ENCODE data around the gene NUP35. TPM values are rescaled to one million over a fixed set of nuclear protein-coding genes. Genes with fewer than 3 reads are reported as not detected.

Gene NUP35
- total RNA-seq, 1 donor from 2014 or later: 25.1 TPM

GRCh38 chr2:183081911-183082310, 42.3 kb upstream of the NUP35 start:
- intact Hi-C loops (cut with micrococcal nuclease): no loop called here
- Mint-ChIP-seq H3K9me3 (no peaks in the 10 kb centered on the region), H3K27ac (no peak overlapping the region), H3K4me1 (peaks cover 9% of the 10 kb centered on the region), H3K4me3 (no peak overlapping the region), H3K36me3 (ENCODE audit: low read depth) (peaks cover 4% of the 10 kb centered on the region), H3K27me3 (peaks cover 3% of the 10 kb centered on the region)
- ChIA-PET POLR2A (no interaction called here), CTCF (no interaction called here)
- TF ChIP-seq CTCF (IDR thresholded peaks at IDR 0.05): no peak
- DNase-seq: no peak
- no peak for ATAC-seq (ENCODE audit: low read depth)

- intact Hi-C loops (cut with micrococcal nuclease): no loop called here
- H3K4me3 Mint-ChIP-seq: no peak overlapping the region
- TF ChIP-seq CTCF (IDR thresholded peaks at IDR 0.05): no peak
- H3K9me3 Mint-ChIP-seq: no peaks in the 10 kb centered on the region
- ChIA-PET CTCF (no interaction called here), POLR2A (no interaction called here)
- DNase-seq: no peak
- no peaks in the 10 kb centered on the region for H3K27me3 Mint-ChIP-seq
- no peak for ATAC-seq (ENCODE audit: low read depth)
- no peaks in the 10 kb centered on the region for H3K36me3 Mint-ChIP-seq (ENCODE audit: low read depth)
- no peak overlapping the region for H3K27ac Mint-ChIP-seq
- peaks cover 3% of the 10 kb centered on the region for H3K4me1 Mint-ChIP-seq
Observed at GRCh38 chr2:183088061-183088460, 36.2 kb upstream of the NUP35 start.

- no peaks in the 10 kb centered on the region for H3K9me3 Mint-ChIP-seq
- H3K4me3 Mint-ChIP-seq: peak overlapping the region; percentile 68
- no peaks in the 10 kb centered on the region for H3K36me3 Mint-ChIP-seq (ENCODE audit: low read depth)
- DNase-seq (no peak), ATAC-seq (ENCODE audit: low read depth) (peak; percentile 75)
- no peak for TF ChIP-seq CTCF (IDR thresholded peaks at IDR 0.05)
- intact Hi-C loops (cut with micrococcal nuclease): no loop called here
- no peaks in the 10 kb centered on the region for H3K27me3 Mint-ChIP-seq
- POLR2A ChIA-PET: interaction anchor here (0.8 to 1.0 kb wide), 2 partner anchors 11 to 36 kb away, joined by 3 read pairs; partner anchors contain the start of gene DUSP19
- CTCF ChIA-PET: no interaction called here
- H3K4me1 Mint-ChIP-seq: peaks cover 3% of the 10 kb centered on the region
- no peak overlapping the region for H3K27ac Mint-ChIP-seq
Observed at GRCh38 chr2:183089192-183089851, 34.9 kb upstream of the NUP35 start.

GRCh38 chr2:183091318-183091953, 32.8 kb upstream of the NUP35 start:
- ChIA-PET POLR2A (no interaction called here), CTCF (no interaction called here)
- intact Hi-C loops (cut with micrococcal nuclease): no loop called here
- H3K36me3 Mint-ChIP-seq (ENCODE audit: low read depth): no peaks in the 10 kb centered on the region
- H3K9me3 Mint-ChIP-seq: no peaks in the 10 kb centered on the region
- ATAC-seq (ENCODE audit: low read depth) (no peak), DNase-seq (no peak)
- no peak for TF ChIP-seq CTCF (IDR thresholded peaks at IDR 0.05)
- peaks cover 3% of the 10 kb centered on the region for H3K4me1 Mint-ChIP-seq
- H3K4me3 Mint-ChIP-seq: no peak overlapping the region
- H3K27me3 Mint-ChIP-seq: no peaks in the 10 kb centered on the region
- H3K27ac Mint-ChIP-seq: no peak overlapping the region

GRCh38 chr2:183091954-183092345, 32.3 kb upstream of the NUP35 start:
- no peak for TF ChIP-seq CTCF (IDR thresholded peaks at IDR 0.05)
- H3K27me3 Mint-ChIP-seq: no peaks in the 10 kb centered on the region
- H3K4me1 Mint-ChIP-seq: peaks cover 3% of the 10 kb centered on the region
- ATAC-seq (ENCODE audit: low read depth) (no peak), DNase-seq (no peak)
- no peak overlapping the region for H3K27ac Mint-ChIP-seq
- no peak overlapping the region for H3K4me3 Mint-ChIP-seq
- intact Hi-C loops (cut with micrococcal nuclease): no loop called here
- no peaks in the 10 kb centered on the region for H3K36me3 Mint-ChIP-seq (ENCODE audit: low read depth)
- ChIA-PET POLR2A (no interaction called here), CTCF (no interaction called here)
- no peaks in the 10 kb centered on the region for H3K9me3 Mint-ChIP-seq
